ENCODE measurements around the gene SIX3.

GRCh38 chr2:44952143-44952805 lies 10.8 kb downstream of the SIX3 start:
- TF ChIP-seq CTCF (IDR thresholded peaks at IDR 0.05; ENCODE audit: insufficient read depth, low read length) = no peak
- TF ChIP-seq GABPA (IDR thresholded peaks at IDR 0.05; ENCODE audit: low read depth) = no peak
- TF ChIP-seq REST (IDR thresholded peaks at IDR 0.05; ENCODE audit: insufficient replicate concordance, low read depth) = no peak
- no peak for TF ChIP-seq POLR2AphosphoS5 (IDR thresholded peaks at IDR 0.05; ENCODE audit: low read depth)

All from HL-60 (cell line).